Duodenal mucosa (tissue), 2 donors: ENCODE data around the gene DHRSX.
"Not testable (repeated sequence)": the region's sequence is repeated elsewhere in the genome, so short reads cannot be mapped to it uniquely, and the experiment has no call there.

Experiments
- H3K27ac ChIP-seq: one replicate; pipeline ENCODE4 v1.7.0; 2013; ENCODE audit warnings: low read depth, low read length
- H3K27me3 ChIP-seq, 2 donors: one replicate each; pipeline ENCODE4 v1.7.0; 2013; ENCODE audit warnings: low read length in 2 of 2, control low read depth in 1 of 2; ENCODE audit not compliant: insufficient read depth in 2 of 2, control insufficient read depth in 1 of 2
- H3K36me3 ChIP-seq, 2 donors: one replicate each; pipeline ENCODE4 v1.7.0; 2013; ENCODE audit warnings: low read length in 2 of 2, control low read depth in 1 of 2; ENCODE audit not compliant: insufficient read depth in 2 of 2, control insufficient read depth in 1 of 2
- H3K4me1 ChIP-seq, 2 donors: one replicate each; pipeline ENCODE4 v1.7.0; 2013; ENCODE audit warnings: low read length in 2 of 2, control low read depth in 1 of 2; ENCODE audit not compliant: insufficient read depth in 2 of 2, control insufficient read depth in 1 of 2
- H3K4me3 ChIP-seq, 2 donors: one replicate each; pipeline ENCODE4 v1.7.0; 2013; ENCODE audit warnings: low read length in 2 of 2, low read depth in 1 of 2
- H3K9ac ChIP-seq, 2 donors: one replicate each; pipeline ENCODE4 v1.7.0; 2013; ENCODE audit warnings: low read length in 2 of 2, low read depth in 1 of 2
- H3K9me3 ChIP-seq, 2 donors: one replicate each; pipeline ENCODE4 v1.7.0; 2013; ENCODE audit warnings: low read length in 2 of 2, control low read depth in 1 of 2; ENCODE audit not compliant: control insufficient read depth in 1 of 2

DHRSX gene

GRCh38 chrX:2397229-2398063 is 103.3 kb downstream of the DHRSX start:
- H3K36me3 ChIP-seq = no peaks in the 10 kb centered on the region
- H3K4me3 ChIP-seq = no peak overlapping the region
- peaks cover 0 to 5% of the 10 kb centered on the region in 2 donors for H3K4me1 ChIP-seq
- no peak overlapping the region for H3K27ac ChIP-seq
- H3K27me3 ChIP-seq = no peaks in the 10 kb centered on the region
- no peak overlapping the region for H3K9ac ChIP-seq
- no peaks in the 10 kb centered on the region for H3K9me3 ChIP-seq

GRCh38 chrX:2395261-2395992 is 105.3 kb downstream of the DHRSX start:
- no peak overlapping the region for H3K4me3 ChIP-seq
- peaks cover 0 to 5% of the 10 kb centered on the region in 2 donors for H3K4me1 ChIP-seq
- H3K36me3 ChIP-seq = peaks cover 9 to 13% of the 10 kb centered on the region in 2 donors
- no peaks in the 10 kb centered on the region for H3K27me3 ChIP-seq
- H3K27ac ChIP-seq = no peak overlapping the region
- H3K9ac ChIP-seq = no peak overlapping the region
- H3K9me3 ChIP-seq = peaks cover 4 to 5% of the 10 kb centered on the region in 2 donors

- H3K4me1 ChIP-seq = peaks cover 6 to 12% of the 10 kb centered on the region in 2 donors
- no peak overlapping the region for H3K4me3 ChIP-seq
- peaks cover 9 to 13% of the 10 kb centered on the region in 2 donors for H3K36me3 ChIP-seq
- no peak overlapping the region for H3K9ac ChIP-seq
- peaks cover 4 to 5% of the 10 kb centered on the region in 2 donors for H3K9me3 ChIP-seq
- no peaks in the 10 kb centered on the region for H3K27me3 ChIP-seq
- H3K27ac ChIP-seq = no peak overlapping the region
Measured at GRCh38 chrX:2391869-2392606, 108.7 kb downstream of the DHRSX start.

GRCh38 chrX:2390754-2391153 is 110.0 kb downstream of the DHRSX start:
- peaks cover 9 to 13% of the 10 kb centered on the region in 2 donors for H3K36me3 ChIP-seq
- peaks cover 6 to 12% of the 10 kb centered on the region in 2 donors for H3K4me1 ChIP-seq
- H3K27me3 ChIP-seq = no peaks in the 10 kb centered on the region
- no peak overlapping the region for H3K4me3 ChIP-seq
- no peak overlapping the region for H3K27ac ChIP-seq
- H3K9me3 ChIP-seq = peaks cover 4 to 5% of the 10 kb centered on the region in 2 donors
- H3K9ac ChIP-seq = no peak overlapping the region

- Histone ChIP-seq H3K4me1 (peaks cover 6 to 12% of the 10 kb centered on the region in 2 donors), H3K36me3 (peaks cover 9 to 17% of the 10 kb centered on the region in 2 donors)
- H3K27ac ChIP-seq, H3K9me3 ChIP-seq, H3K9ac ChIP-seq, H3K27me3 ChIP-seq, H3K4me3 ChIP-seq: not testable (repeated sequence)
Measured at GRCh38 chrX:2389731-2390130, 111.0 kb downstream of the DHRSX start.

- Histone ChIP-seq H3K27me3 (no peaks in the 10 kb centered on the region), H3K27ac (no peak overlapping the region), H3K9me3 (peaks cover 4 to 5% of the 10 kb centered on the region in 2 donors), H3K4me1 (peaks cover 8 to 12% of the 10 kb centered on the region in 2 donors), H3K4me3 (no peak overlapping the region), H3K36me3 (peaks cover 9 to 17% of the 10 kb centered on the region in 2 donors), H3K9ac (no peak overlapping the region)
Measured at GRCh38 chrX:2389324-2389723, 111.5 kb downstream of the DHRSX start.

GRCh38 chrX:2388669-2389068 is 112.1 kb downstream of the DHRSX start:
- H3K27ac ChIP-seq = no peak overlapping the region
- H3K4me3 ChIP-seq = no peak overlapping the region
- peaks cover 9 to 17% of the 10 kb centered on the region in 2 donors for H3K36me3 ChIP-seq
- peaks cover 13 to 14% of the 10 kb centered on the region in 2 donors for H3K4me1 ChIP-seq
- H3K27me3 ChIP-seq = no peaks in the 10 kb centered on the region
- H3K9ac ChIP-seq = no peak overlapping the region
- H3K9me3 ChIP-seq = peaks cover 4 to 5% of the 10 kb centered on the region in 2 donors

GRCh38 chrX:2387614-2388239 is 113.0 kb downstream of the DHRSX start:
- Histone ChIP-seq H3K9me3 (peaks cover 4 to 5% of the 10 kb centered on the region in 2 donors), H3K4me1 (peaks cover 15% of the 10 kb centered on the region in 2 donors), H3K36me3 (peaks cover 9 to 17% of the 10 kb centered on the region in 2 donors), H3K27ac (no peak overlapping the region), H3K9ac (no peak overlapping the region), H3K27me3 (no peaks in the 10 kb centered on the region), H3K4me3 (no peak overlapping the region)

- Histone ChIP-seq H3K27ac (no peak overlapping the region), H3K4me1 (peaks cover 15% of the 10 kb centered on the region in 2 donors), H3K9ac (no peak overlapping the region), H3K36me3 (peaks cover 0 to 4% of the 10 kb centered on the region in 2 donors), H3K27me3 (no peaks in the 10 kb centered on the region), H3K9me3 (no peaks in the 10 kb centered on the region), H3K4me3 (no peak overlapping the region)
Measured at GRCh38 chrX:2385224-2385623, 115.6 kb downstream of the DHRSX start.
